Measurements from ENCODE around the gene USB1. TPM values are rescaled to one million over a fixed set of nuclear protein-coding genes. Genes with fewer than 3 reads are reported as not detected.

The USB1 gene
- total RNA-seq, 2 experiments from 2014 or later, result 67.0 to 68.6 TPM

DNA sequence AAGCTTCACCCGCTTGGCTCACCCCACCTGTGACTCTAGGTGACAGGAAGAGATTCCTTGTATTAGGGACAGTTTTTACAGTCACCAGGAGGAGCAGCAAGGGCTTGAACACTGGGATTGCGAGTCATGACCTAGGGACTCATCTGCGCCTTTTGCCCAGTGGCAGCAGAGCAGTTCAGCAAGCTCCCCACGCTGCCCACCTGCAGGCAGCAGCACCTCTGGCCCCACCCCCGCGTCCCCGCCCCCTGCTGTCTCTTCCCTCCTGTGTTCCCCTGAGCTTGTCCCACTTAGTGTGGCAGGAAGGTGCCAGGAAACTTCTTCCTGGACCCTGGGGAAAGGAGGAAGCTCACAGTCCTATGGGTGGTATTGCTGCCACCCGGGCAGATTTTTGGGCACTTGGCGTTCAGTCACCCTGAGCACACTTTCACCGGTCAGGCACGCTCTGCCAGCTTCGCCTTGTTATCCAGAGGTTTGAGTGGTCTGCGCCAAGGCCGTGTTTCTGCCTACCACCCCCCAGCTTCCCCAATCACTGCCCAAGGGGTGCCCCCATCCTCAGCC, 33.0 kb downstream of the USB1 start:
- Mint-ChIP-seq H3K9me3 (ENCODE audit: insufficient read depth) (no peaks in the 10 kb centered on the region), H3K36me3 (ENCODE audit: low read depth) (no peaks in the 10 kb centered on the region), H3K27me3 (ENCODE audit: low read depth) (no peaks in the 10 kb centered on the region), H3K4me1 (ENCODE audit: low read depth) (no peaks in the 10 kb centered on the region), H3K27ac (no peak overlapping the region), H3K4me3 (no peak overlapping the region)
- no peak for DNase-seq
- CTCF ChIA-PET, result interaction anchor here (1.3 kb wide), 1 partner anchor 92 kb away, joined by 3 read pairs; no protein-coding TSS in a partner anchor
- no peak for ATAC-seq
- POLR2A ChIA-PET, result no interaction called here

DNA sequence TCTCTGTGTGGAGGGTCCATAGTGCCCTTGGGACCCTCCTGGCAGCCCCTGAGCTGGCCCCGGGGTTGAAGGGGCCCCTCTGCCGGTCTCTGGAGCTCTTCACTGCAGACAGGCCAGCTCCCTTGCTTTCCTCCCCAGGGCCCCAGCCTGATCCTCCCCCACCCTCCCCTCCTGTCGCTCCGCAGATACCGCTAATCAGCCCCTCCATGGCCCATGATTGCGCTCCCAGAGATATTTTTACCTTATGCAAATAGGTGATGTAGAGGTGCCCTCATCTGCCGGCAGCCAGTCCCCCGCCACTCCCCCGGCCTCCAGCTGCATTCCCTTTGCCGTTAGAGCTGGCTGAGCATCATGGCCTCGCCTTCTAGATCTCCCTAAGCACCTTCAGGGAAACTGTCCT, 33.6 kb downstream of the USB1 start:
- no peak for DNase-seq
- ChIA-PET POLR2A (no interaction called here), CTCF (interaction anchor here (1.3 kb wide), 1 partner anchor 92 kb away, joined by 3 read pairs; no protein-coding TSS in a partner anchor)
- H3K27me3 Mint-ChIP-seq (ENCODE audit: low read depth), result no peaks in the 10 kb centered on the region
- no peak overlapping the region for H3K4me3 Mint-ChIP-seq
- H3K9me3 Mint-ChIP-seq (ENCODE audit: insufficient read depth), result no peaks in the 10 kb centered on the region
- no peak for ATAC-seq
- H3K4me1 Mint-ChIP-seq (ENCODE audit: low read depth), result no peaks in the 10 kb centered on the region
- H3K36me3 Mint-ChIP-seq (ENCODE audit: low read depth), result no peaks in the 10 kb centered on the region
- H3K27ac Mint-ChIP-seq, result no peak overlapping the region

DNA sequence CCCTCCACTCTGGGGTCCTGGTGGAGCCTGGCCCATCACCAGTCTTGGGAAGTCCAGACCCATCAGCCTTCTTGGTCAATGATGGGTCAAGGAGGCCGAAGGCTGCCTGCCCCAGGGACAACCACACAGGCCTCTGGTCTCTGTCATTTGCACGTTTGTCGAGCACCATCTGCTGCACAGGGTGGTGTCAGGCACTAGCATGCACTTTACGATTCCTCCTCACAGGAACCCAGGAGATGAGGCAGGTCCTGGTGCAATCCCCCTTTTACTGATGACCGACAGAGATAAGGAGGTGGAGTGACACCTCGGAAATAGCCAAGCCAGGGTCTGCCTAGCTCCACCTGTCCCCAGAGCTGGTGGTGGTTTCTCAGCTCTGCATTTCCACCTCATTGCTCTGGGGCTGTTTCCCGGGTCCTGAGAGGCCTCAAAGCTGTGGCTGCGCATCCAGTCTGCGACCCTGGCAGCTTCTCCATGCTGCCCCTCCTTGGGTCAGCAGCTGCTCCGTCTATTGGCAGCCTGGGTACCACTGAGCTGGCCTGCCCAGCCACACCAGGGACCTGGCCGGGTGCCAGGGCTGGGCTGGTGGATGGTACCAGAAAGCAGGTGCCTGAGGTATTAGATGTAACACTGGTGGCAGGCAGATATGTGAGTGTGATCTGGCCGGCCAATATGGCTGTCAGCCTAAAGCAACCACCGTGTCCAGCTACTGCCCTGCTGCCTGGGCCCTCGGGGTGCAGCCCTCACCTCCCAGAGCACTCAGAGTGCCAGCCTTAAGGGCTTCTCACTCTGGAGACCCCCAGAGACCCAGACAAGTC, 34.4 kb downstream of the USB1 start:
- POLR2A ChIA-PET, result no interaction called here

DNA sequence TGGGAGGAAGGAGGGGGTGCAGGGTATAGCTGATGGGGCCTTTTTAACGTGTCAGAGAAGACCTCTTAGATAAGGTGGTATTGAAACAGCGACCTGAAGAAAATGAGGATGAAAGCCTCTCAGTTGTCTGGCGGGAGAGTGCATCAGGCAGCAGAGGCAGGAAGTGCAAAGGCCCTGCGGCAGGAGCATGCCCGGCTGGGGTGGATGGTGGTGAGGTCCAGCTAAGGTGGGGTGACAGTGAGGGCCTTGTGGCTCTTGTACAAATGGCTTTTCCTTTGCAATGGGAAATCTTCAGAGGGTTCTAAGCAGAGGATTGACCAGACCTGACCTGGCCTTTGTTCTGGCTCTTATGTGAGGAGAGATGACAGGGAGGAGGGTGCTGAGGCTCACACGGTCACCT, 35.7 kb downstream of the USB1 start:
- ATAC-seq, result no peak
- no peaks in the 10 kb centered on the region for H3K4me1 Mint-ChIP-seq (ENCODE audit: low read depth)
- no peaks in the 10 kb centered on the region for H3K27me3 Mint-ChIP-seq (ENCODE audit: low read depth)
- no peak overlapping the region for H3K27ac Mint-ChIP-seq
- no peak overlapping the region for H3K4me3 Mint-ChIP-seq
- ChIA-PET CTCF (no interaction called here), POLR2A (no interaction called here)
- no peak for DNase-seq
- H3K36me3 Mint-ChIP-seq (ENCODE audit: low read depth), result no peaks in the 10 kb centered on the region
- no peaks in the 10 kb centered on the region for H3K9me3 Mint-ChIP-seq (ENCODE audit: insufficient read depth)

More for the DNA sequence above, 34.4 kb downstream of the USB1 start:
- no peak overlapping the region for H3K4me3 Mint-ChIP-seq
- H3K27me3 Mint-ChIP-seq (ENCODE audit: low read depth), result no peaks in the 10 kb centered on the region
- CTCF ChIA-PET, result no interaction called here
- H3K4me1 Mint-ChIP-seq (ENCODE audit: low read depth), result no peaks in the 10 kb centered on the region
- no peak for ATAC-seq
- H3K36me3 Mint-ChIP-seq (ENCODE audit: low read depth), result no peaks in the 10 kb centered on the region
- no peak for DNase-seq
- no peaks in the 10 kb centered on the region for H3K9me3 Mint-ChIP-seq (ENCODE audit: insufficient read depth)
- H3K27ac Mint-ChIP-seq, result no peak overlapping the region

DNA sequence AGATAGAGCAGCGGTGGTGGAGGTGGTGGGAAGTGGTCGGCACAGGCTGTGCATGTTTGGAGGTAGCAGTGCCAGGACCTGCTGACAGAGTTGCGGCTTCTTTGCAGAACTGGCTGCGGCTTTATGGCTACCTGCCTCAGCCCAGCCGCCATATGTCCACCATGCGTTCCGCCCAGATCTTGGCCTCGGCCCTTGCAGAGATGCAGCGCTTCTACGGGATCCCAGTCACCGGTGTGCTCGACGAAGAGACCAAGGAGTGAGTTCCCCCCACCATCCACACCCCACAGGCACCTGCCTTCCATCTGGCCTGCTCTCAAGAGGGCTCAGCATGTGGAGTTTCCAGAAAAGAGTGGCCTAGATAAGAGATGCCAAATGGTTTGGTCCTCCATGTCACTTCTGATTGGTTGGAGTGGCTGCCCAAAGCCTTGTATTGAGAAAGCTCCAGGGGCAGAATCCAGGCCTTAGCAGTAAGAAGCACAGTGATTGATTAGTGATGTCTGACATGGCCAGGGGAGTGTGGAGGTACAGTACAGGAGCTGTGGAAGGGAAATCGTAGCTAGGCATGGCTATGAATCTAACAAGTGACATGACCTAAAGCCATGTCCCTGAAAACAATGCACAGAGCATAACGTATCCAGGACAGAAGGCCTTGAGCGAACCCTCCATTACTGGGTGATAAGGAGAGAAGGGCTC, 36.3 kb downstream of the USB1 start:
- no peak overlapping the region for H3K4me3 Mint-ChIP-seq
- POLR2A ChIA-PET, result no interaction called here
- H3K36me3 Mint-ChIP-seq (ENCODE audit: low read depth), result no peaks in the 10 kb centered on the region
- H3K27me3 Mint-ChIP-seq (ENCODE audit: low read depth), result no peaks in the 10 kb centered on the region
- CTCF ChIA-PET, result no interaction called here
- H3K9me3 Mint-ChIP-seq (ENCODE audit: insufficient read depth), result no peaks in the 10 kb centered on the region
- H3K27ac Mint-ChIP-seq, result no peak overlapping the region
- ATAC-seq (no peak), DNase-seq (no peak)
- H3K4me1 Mint-ChIP-seq (ENCODE audit: low read depth), result no peaks in the 10 kb centered on the region

DNA sequence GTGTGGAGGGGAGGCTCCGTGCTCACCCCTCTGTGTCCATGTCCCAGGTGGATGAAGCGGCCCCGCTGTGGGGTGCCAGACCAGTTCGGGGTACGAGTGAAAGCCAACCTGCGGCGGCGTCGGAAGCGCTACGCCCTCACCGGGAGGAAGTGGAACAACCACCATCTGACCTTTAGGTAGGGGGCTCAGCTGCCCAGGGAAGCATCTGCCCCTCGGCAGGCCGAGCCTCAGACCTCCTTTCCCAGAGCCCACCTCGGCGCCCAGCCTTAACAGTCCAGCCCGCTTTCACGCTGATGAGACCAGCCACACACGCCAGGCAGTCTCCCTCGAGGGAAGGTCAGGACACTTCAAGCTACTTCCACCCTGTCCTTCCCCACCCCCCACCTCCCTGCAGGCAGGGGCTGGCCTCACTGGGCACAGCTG, 37.0 kb downstream of the USB1 start:
- H3K27me3 Mint-ChIP-seq (ENCODE audit: low read depth), result no peaks in the 10 kb centered on the region
- H3K4me3 Mint-ChIP-seq, result no peak overlapping the region
- H3K36me3 Mint-ChIP-seq (ENCODE audit: low read depth), result no peaks in the 10 kb centered on the region
- no peak overlapping the region for H3K27ac Mint-ChIP-seq
- ChIA-PET POLR2A (no interaction called here), CTCF (no interaction called here)
- DNase-seq (no peak), ATAC-seq (no peak)
- no peaks in the 10 kb centered on the region for H3K4me1 Mint-ChIP-seq (ENCODE audit: low read depth)
- H3K9me3 Mint-ChIP-seq (ENCODE audit: insufficient read depth), result no peaks in the 10 kb centered on the region

DNA sequence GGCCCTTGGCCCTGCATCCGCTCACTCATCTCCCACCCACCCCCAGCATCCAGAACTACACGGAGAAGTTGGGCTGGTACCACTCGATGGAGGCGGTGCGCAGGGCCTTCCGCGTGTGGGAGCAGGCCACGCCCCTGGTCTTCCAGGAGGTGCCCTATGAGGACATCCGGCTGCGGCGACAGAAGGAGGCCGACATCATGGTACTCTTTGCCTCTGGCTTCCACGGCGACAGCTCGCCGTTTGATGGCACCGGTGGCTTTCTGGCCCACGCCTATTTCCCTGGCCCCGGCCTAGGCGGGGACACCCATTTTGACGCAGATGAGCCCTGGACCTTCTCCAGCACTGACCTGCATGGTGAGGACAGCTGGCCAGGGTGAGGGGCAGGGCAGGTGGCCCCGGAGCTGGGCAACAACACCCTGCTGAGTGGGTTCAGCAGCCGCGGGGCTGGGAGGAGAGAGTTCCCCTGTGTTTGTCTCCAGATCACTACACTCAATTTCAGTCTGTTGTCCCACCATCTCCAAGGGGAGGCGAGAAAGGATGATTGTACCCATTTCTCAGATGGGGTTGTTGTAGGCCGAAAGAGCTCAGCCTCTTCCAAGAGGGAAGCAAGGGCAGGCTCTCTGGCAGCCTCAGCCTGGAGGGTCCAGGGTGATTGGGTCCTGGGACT, 38.8 kb downstream of the USB1 start:
- Mint-ChIP-seq H3K9me3 (ENCODE audit: insufficient read depth) (no peaks in the 10 kb centered on the region), H3K4me1 (ENCODE audit: low read depth) (no peaks in the 10 kb centered on the region), H3K36me3 (ENCODE audit: low read depth) (no peaks in the 10 kb centered on the region), H3K4me3 (no peak overlapping the region), H3K27me3 (ENCODE audit: low read depth) (no peaks in the 10 kb centered on the region), H3K27ac (no peak overlapping the region)
- no peak for DNase-seq
- ChIA-PET CTCF (no interaction called here), POLR2A (no interaction called here)
- no peak for ATAC-seq

DNA sequence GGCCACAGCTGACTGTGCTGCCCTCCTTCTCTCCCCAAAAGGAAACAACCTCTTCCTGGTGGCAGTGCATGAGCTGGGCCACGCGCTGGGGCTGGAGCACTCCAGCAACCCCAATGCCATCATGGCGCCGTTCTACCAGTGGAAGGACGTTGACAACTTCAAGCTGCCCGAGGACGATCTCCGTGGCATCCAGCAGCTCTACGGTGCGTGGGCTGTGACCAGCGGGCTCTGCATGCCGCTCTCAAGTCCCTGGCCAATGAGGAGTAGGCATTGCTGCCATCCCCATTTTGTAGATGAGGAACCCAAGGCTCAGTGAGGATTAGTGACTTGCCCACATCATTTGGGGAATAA, 39.3 kb downstream of the USB1 start:
- Mint-ChIP-seq H3K4me3 (no peak overlapping the region), H3K9me3 (ENCODE audit: insufficient read depth) (no peaks in the 10 kb centered on the region), H3K27ac (no peak overlapping the region), H3K27me3 (ENCODE audit: low read depth) (no peaks in the 10 kb centered on the region), H3K4me1 (ENCODE audit: low read depth) (no peaks in the 10 kb centered on the region), H3K36me3 (ENCODE audit: low read depth) (no peaks in the 10 kb centered on the region)
- POLR2A ChIA-PET, result no interaction called here
- DNase-seq, result no peak
- CTCF ChIA-PET, result no interaction called here
- no peak for ATAC-seq

DNA sequence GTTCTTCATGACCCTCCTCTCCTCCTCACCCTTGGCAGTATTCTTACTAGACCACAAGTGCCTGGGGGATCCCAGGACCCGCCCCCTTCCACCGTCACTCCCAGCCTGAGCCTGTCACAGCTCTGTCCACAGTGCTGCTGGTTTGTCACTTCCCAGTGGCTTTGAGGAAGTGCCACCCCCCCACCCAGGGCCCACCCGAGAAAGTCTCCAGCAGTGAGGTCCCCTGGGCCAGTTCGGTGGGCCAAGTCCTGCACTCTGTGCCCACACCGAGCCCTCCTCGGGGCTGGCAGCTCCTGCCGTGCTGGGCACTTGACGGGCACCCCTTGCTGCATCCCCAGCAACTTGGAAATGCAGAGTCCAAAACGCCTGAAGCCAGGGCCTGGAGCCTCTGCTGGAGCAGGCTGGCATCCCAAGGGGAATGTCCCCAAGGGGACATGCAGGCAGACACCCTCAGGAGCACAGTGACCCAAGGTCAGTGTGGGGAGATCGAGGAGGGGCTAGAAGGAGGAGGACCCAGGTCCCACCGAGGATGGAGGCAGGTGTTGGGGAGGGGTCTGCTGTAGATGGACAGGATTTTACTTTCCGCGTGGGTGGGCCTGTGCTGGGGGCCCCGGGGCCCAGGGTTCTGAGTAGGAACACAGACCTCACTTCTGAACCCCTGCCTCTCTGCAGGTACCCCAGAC, 39.9 kb downstream of the USB1 start:
- H3K27me3 Mint-ChIP-seq (ENCODE audit: low read depth), result no peaks in the 10 kb centered on the region
- no peaks in the 10 kb centered on the region for H3K4me1 Mint-ChIP-seq (ENCODE audit: low read depth)
- no peak overlapping the region for H3K27ac Mint-ChIP-seq
- H3K36me3 Mint-ChIP-seq (ENCODE audit: low read depth), result no peaks in the 10 kb centered on the region
- no peak for DNase-seq
- H3K4me3 Mint-ChIP-seq, result no peak overlapping the region
- ChIA-PET POLR2A (no interaction called here), CTCF (no interaction called here)
- H3K9me3 Mint-ChIP-seq (ENCODE audit: insufficient read depth), result no peaks in the 10 kb centered on the region
- ATAC-seq, result no peak

DNA sequence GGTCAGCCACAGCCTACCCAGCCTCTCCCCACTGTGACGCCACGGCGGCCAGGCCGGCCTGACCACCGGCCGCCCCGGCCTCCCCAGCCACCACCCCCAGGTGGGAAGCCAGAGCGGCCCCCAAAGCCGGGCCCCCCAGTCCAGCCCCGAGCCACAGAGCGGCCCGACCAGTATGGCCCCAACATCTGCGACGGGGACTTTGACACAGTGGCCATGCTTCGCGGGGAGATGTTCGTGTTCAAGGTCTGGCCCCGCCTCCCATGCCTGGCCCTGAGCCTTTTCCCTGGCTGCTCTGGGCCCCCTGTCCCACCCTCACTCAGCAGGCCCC, 40.4 kb downstream of the USB1 start:
- no peaks in the 10 kb centered on the region for H3K9me3 Mint-ChIP-seq (ENCODE audit: insufficient read depth)
- DNase-seq, result no peak
- ChIA-PET CTCF (no interaction called here), POLR2A (no interaction called here)
- H3K36me3 Mint-ChIP-seq (ENCODE audit: low read depth), result no peaks in the 10 kb centered on the region
- no peaks in the 10 kb centered on the region for H3K4me1 Mint-ChIP-seq (ENCODE audit: low read depth)
- H3K4me3 Mint-ChIP-seq, result no peak overlapping the region
- no peak overlapping the region for H3K27ac Mint-ChIP-seq
- H3K27me3 Mint-ChIP-seq (ENCODE audit: low read depth), result no peaks in the 10 kb centered on the region
- ATAC-seq, result no peak

DNA sequence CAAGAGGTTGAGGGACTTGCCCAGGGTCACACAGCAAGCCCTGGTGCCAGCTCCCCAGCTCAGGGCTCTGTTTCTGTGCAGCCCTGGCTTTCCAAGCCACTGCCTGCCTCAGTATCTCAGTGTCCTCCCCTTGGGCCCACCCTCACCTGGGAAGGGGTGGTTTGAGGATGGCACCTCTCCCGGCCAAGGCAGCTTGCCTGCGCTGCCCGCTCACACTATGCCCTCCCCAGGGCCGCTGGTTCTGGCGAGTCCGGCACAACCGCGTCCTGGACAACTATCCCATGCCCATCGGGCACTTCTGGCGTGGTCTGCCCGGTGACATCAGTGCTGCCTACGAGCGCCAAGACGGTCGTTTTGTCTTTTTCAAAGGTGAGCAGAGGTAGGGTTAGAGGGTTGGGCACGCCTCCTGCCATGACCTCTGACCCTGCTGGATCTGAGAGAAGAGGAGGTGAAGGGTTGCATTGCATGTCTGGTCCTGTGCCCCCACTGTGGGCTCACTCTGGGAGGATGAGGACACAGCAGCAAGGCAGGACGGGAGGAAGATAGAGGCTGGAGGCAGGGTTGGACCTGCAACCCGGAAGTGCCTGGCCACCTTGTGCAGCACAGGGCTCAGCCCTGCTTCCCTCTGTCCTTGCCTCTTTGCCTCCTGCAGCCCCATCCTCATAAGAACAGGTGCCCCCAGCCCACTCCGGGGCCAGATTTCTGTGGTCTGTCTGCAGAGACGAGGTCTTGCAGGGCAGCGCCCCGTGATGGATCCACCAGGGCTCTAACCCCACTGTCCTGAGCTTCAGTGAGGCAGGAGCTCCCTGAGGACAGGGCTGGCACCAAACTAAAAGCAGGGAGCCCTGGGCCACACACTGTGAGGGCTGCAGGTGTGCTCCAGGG, 41.0 kb downstream of the USB1 start:
- no peaks in the 10 kb centered on the region for H3K36me3 Mint-ChIP-seq (ENCODE audit: low read depth)
- H3K4me3 Mint-ChIP-seq, result no peak overlapping the region
- ChIA-PET POLR2A (no interaction called here), CTCF (interaction anchor here (1.1 kb wide), 1 partner anchor 55 kb away, joined by 3 read pairs; no protein-coding TSS in a partner anchor)
- H3K27ac Mint-ChIP-seq, result no peak overlapping the region
- no peaks in the 10 kb centered on the region for H3K27me3 Mint-ChIP-seq (ENCODE audit: low read depth)
- no peaks in the 10 kb centered on the region for H3K4me1 Mint-ChIP-seq (ENCODE audit: low read depth)
- ATAC-seq, result no peak
- DNase-seq, result no peak
- no peaks in the 10 kb centered on the region for H3K9me3 Mint-ChIP-seq (ENCODE audit: insufficient read depth)

All from activated CD8-positive, alpha-beta T cell treated with anti-CD3 and anti-CD28 coated beads, Interleukin-2, amount 10 ng/mL, durations not matched to agents 7 days and 5 days (primary cell).